GM21737 (cell line): ENCODE measurements around the gene ADAM19.
A peak's percentile ranks its signal among the peaks of the same experiment; 100 is the strongest.

Source experiments
- ATAC-seq: cut with Tn5 transposase; IDR thresholded peaks from one replicate; pipeline ENCODE4 v1.9.1; 2021; ENCODE audit warnings: mild to moderate bottlenecking, moderate library complexity; ENCODE audit not compliant: unreplicated experiment

ADAM19 gene

GRCh38 chr5:157597277-157597676 lies 21.7 kb upstream of the ADAM19 start:
- no peak for ATAC-seq

DNA sequence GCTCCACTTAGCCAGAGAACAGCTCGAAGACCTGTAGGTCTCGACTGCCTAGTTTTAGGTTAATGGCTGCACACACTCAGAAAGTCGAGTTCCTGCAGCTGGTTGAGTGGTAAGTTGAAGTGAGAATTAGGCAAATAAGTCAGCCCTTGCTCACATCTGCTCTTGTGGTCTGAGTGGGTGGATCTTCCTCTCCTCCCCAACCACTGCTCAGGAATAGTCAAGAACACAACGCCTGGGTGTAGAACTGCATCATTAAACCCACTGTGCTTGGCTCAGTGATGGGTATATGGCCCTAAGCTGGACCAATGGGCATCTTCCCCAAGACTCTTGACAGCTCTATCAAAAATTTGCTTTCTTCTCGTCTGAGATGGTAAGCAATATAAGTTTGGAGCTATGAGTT lies 20.9 kb upstream of the ADAM19 start:
- peak; percentile 73 for ATAC-seq

DNA sequence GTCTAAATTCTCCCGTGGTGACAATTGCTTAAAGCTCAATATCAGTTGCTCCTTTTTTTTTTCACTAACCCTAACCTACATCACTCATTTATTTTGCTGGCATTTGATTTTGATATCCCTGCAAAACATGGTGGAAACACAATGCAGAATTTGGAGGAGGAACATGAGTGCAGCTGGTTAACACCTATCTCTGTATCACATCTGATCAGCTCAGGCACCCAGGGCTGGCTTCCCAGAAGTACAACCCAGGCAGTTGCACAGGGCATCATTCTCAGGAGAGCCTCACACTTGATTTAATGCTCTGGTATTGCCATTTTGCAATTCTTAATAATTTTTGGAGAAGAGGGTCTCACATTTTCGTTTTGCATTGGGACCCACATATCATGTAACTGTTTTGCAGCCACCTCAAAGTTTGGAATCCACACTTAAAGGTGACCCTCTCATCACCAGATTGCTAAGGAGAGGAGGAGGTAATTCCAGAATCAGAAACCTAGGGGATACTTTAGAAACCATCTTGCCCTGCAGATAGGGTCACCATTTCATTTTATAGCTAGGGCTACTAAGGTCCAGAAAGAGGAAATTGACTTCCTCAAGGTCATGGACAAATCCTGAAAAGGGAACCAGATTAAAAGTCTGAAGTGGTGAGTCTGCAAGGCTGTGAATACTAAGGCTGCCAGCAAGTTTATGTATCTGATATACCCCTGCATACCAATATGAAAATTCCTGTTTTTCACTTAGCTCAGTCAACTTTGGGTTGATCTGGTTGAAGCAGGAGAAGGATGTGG lies 19.3 kb upstream of the ADAM19 start:
- ATAC-seq: no peak

DNA sequence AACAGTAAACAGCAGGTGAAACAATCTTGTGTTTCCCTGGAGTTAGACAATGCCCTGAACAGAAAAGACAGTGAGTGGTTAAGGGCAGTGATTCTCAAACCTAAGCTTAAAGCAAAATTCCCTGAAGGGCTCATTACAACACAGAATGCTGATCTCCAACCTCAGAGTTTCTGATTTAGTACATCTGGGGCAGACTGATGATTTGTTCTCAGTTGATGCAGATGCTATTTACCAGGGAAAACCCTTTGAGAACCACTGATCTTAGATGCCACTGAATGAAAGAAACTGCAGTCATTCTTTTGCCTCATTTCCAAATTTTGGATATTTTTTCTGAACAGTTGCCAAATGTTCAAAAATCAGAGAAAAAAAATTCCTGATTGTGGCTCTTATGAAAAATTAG lies 18.7 kb upstream of the ADAM19 start:
- no peak for ATAC-seq

- no peak for ATAC-seq
These were observed 17.6 kb upstream of the ADAM19 start for GRCh38 chr5:157593052-157593757.

DNA sequence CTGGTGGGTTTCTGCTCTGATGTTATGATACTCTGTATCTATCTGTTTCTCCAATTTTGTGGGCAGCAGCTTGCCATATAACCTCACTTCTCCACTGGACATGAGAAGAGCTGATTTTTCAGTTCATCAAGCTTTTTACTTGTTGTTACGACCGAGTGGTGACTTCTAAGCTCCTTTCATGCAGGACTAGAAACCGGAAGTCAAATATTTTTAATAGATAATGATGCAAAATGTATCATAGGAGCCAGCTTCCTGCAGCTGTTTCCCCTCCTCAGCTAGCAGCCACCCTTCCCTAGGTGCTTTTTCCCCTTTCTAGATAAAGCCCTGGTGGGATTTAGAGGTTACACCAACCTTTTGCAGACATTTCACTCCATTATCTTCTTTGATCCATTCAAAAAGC lies 17.0 kb upstream of the ADAM19 start:
- ATAC-seq: no peak

- no peak for ATAC-seq
These were observed 14.9 kb upstream of the ADAM19 start for GRCh38 chr5:157590478-157590877.

DNA sequence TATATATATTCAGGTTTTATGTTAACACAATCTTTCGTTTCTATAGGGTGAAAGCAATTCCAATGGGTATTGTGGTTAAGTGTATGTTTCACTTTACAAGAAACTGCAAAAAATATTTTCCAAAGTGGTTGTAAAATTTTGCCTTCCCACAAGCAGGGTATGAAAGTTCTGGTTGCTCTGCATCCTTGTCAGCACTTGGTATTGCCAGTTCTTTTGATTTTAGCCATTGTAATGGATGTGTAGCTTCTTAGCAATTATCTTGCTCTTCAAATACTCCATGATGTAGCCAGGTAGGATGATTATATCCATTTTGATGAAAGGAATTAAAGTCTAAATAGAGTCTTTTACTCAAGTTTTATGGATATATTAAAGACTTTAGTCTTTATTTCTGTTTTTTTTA lies 9.1 kb upstream of the ADAM19 start:
- ATAC-seq: no peak

DNA sequence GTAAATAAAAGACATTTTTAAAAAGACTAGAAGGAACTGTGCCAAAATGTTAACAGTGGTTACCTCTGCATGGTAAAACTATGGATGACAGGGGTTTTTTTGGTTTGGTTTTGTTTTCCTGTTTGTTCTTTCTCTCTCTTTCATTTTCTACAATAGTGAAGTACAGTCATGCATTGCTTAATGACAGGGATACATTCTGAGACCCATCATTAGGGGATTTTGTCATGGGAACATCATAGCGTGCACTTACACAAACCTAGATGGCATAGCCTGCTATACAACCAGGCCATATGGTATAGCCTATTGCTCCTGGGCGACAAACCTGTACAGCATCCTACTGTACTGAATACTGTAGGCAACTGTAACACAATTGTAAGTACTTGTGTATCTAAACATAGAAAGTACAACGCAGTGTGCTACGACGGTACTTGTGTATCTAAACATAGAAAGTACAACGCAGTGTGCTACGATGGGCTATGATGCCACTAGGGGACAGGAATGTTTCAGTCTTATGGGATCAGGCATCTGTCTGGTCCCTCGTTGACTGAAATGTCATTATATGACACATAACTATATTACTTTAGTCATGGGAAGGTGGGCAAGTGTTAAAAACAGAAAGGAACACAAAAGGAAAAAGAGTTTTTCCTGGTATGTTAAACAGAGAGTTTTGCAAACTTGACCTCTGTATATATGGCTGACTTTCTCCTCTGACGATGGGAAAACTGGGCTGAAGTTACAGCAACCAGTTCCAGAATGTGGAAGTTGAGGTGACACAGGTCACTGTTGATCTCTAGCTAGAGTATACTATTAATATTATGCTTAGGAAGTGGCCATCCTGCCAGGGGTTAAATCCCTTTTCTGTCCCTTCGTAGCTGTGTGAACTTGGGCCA lies 7.4 kb upstream of the ADAM19 start:
- no peak for ATAC-seq

DNA sequence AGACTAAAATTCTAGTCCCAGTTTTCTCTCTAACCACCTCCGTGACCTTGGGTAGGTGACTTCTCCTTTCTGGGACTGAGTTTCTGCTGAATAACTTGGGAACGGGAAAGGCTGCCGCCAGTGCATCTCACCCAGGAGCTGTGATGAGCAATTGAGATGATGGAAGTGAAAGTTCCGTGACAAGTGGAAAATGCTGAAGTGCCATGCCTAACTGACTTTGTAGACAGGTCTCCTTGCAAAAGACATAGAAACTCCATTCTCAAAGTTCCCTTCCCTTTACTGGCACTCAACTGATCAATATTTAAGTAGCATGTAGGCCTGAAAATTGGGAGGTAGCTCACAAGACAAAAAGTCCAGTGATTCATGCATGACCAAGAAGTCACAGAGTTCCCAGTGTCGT lies 6.3 kb upstream of the ADAM19 start:
- no peak for ATAC-seq

DNA sequence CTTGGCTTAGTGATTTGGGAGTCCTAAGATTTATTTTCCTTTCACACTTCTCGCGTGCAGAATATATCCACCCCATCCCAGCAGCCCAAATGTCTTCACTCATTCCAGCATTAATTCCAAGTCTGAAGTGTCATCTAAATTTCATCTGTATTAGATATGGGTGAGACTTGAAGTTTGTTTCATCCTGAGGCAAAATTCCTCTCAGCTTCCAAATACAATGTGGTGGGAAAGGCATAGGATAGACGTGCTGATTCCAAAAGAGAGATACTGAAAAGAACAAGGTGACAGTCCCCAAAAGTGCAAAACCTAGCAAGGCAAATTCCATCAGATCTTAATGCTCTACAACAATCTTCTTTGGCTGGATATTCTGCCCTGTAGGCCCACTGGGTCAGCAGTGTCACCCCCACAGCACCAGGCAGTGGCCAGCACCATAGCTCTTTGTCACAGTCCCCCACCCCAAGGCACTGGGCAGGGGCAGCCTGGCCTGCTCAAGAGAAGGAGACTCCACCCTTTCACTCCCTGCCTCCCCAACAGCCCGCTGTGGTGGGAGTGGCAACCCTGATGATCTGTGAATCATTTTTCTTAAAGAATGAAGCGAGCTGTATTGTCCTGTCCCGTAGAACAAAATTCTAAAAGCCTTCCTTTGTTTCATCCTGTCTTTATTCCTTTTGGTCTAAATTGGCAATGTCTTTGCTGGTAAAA lies 2.7 kb upstream of the ADAM19 start:
- ATAC-seq: no peak

- no peak for ATAC-seq
These were observed 1.1 kb upstream of the ADAM19 start for GRCh38 chr5:157576678-157577077.

DNA sequence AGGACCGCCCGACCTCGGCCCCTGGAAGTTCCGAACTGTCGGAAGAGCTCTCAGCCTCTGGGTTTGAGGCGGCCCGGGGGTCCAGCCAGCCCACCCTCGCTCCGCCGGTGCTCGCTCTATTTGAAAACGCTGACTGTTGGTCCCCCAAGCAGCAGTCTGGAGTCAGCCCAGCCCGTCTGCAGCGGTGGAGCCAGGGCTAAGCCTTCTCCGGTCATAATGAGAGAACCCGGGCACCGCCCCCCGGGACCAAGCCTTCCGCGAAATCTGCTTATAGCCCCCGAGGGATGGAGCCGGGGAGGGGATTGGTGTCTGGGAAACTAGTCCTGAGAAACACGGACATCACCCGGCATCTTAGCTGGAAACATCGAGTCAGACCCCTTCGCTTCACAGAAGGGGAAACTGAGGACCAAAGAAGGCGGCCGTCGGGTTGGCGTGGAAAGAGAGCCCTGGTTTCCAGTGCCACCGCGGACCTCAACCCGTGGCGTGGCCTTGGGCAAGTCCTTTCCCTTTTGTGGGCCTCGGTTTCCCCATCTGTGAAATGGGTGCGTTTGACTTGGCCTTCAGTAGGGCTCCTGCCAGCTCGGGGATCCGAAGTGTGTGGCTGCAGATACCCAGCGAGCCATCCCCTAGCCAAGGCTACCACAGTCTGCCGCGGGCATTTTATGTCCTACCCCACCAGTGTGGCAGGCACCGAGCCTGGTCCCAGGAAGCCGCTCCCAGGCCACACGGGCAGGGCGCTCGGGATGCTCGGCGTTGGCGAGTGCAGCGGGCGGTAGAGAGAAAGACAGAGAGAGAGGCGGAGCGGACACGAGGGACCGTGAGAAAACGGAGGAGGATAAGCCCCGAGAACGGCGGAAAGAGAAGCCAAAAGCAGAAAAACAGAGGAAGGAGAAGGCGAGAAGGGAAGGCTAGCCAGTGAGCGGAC lies 857 bp downstream of the ADAM19 start:
- no peak for ATAC-seq

DNA sequence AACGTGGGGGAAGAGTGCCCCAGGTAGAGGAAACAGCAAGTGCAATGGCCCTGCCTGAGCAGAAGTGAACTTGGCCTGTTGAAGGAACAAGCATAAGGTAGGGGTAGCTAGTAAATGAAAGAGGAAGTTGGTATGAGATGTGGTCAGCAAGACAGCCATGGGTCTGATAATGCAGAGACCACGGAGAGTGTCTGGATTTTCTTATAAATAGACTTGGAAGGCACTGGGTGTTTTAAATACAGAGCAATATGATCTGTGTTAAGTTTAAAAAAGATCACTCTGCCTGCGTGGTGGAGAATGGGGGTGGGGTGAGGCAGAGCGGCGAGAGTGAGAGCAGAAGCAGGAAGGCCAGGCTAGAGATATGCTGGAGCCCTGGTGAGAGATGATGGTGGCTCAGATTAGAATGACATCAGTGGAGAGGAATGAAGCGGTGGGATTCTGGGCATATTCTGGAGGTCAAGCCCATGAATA lies 4.2 kb downstream of the ADAM19 start:
- peak; percentile 90 for ATAC-seq

DNA sequence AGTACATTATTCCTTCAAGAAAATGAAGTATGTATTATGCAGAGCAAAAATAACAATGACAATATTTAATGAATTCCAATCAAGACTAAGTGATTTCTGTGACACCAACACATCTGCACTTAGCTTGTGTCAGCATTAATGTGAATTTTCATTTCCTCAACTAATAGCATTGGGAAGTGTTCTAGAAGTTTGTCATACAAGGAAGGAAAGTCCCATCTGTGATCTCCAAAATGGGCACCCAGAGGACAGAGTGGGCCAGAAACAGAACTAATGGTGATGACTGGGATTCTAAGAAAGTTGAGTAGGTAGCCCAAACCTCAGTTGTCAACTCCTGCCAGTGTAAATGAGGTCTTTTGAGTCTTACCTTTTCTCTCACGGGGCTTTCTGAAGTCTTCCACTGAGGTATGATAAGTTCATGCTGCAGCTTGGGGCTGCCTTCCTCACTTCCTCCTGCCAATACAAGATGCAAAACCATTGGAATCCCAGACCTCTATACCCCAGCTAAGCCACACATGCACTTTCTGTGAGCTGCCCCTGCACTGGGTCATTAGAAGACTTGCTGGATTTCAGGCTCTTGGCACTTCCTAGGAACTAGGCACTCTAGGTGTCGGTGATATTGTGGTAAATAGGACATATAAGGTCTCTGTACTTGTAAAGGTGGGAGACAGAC lies 4.9 kb downstream of the ADAM19 start:
- ATAC-seq: peak; percentile 8

DNA sequence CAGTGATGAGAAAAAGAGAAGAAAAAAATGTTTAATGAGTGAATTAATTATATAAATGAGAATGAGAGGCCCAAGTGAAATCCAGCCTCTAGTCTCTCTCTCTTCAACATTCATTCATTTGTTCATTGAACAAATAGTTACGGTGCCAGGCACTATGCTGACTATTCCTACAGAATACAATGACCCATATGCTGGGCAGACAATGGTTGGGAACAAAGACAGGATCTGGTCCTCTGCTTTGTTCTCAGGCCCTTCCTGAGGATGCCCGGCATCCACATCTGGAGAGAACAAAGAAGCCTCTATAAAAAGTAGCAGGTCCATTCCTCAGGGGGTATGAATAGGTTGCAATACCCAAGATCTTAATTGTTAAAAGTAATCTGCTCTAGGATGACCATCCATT lies 6.9 kb downstream of the ADAM19 start:
- no peak for ATAC-seq

DNA sequence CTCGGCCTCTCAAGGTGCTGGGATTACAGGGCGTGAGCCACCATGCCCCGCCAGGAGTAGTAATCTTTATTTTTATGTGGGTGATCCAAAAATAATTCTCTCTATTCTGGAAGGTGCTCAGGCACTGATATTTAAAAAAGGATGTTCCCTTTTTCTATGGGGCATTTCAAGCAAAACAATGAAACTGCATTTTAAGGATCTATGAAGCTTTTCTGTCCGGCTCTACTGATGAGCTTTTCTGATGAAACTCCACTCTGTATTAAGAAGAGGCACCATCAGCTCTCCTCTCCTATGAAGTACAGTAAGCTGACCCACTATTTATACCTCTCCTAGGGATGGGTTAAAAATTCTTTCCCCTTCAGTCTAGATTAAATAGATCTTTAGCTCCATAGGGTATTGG lies 7.4 kb downstream of the ADAM19 start:
- no peak for ATAC-seq

DNA sequence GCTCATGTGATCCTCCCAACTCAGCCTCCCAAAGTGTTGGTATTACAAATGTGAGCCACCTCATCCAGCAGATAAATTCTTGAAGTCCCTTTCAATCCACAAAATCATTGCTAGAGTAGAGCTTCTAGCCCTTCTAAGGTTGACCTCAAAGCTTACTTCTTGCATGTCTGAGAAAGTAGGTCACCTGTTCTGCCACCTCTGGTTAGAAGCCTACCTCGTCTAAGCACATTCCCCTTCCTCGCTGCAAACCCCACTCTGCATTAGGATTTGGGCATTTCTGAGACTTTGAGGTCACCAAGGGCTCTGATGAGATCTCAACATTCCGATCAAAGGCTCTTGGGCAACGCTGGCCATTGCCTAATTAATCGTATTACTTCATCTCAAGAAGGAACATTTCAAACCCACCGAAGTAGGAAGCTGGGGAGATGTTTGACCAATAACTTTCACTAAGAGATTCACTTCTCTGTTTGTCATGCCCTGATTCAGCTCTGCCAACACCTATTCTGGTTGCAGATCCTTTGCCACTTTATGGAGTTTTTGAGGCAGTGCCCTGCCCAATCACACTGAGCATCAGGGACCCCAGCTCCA lies 8.6 kb downstream of the ADAM19 start:
- ATAC-seq: no peak
